HEK293 (cell line): Measurements from ENCODE around the gene NRL.

Source experiments
- BCL11A ChIP-seq: fragments of 450-650 bp; formaldehyde crosslinking; IDR thresholded peaks from 2 replicates; pipeline ENCODE4 v1.5.1; 2016; ENCODE audit warnings: low read depth, missing biosample characterization, missing genetic modification characterization
- HOXD13 ChIP-seq: sonication (generic); formaldehyde crosslinking; IDR thresholded peaks from 2 replicates; pipeline ENCODE4 v1.8.0; 2022; ENCODE audit warnings: missing genetic modification reagents, borderline replicate concordance
- KLF16 ChIP-seq: fragments of 450-650 bp; formaldehyde crosslinking; IDR thresholded peaks from 2 replicates; pipeline ENCODE4 v1.5.1; 2017; ENCODE audit warnings: missing biosample characterization, missing genetic modification characterization
- KLF17 ChIP-seq: fragments of 450-650 bp; formaldehyde crosslinking; IDR thresholded peaks from 2 replicates; pipeline ENCODE4 v1.5.1; 2016; ENCODE audit warnings: missing biosample characterization, missing genetic modification characterization
- OVOL3 ChIP-seq: fragments of 450-650 bp; formaldehyde crosslinking; IDR thresholded peaks from 2 replicates; pipeline ENCODE4 v1.5.1; 2016; ENCODE audit warnings: missing biosample characterization, missing genetic modification characterization
- PRDM10 ChIP-seq: fragments of 450-650 bp; formaldehyde crosslinking; IDR thresholded peaks from 2 replicates; pipeline ENCODE4 v1.5.1; 2016; ENCODE audit warnings: missing biosample characterization, missing genetic modification characterization
- PRDM4 ChIP-seq: fragments of 450-650 bp; formaldehyde crosslinking; IDR thresholded peaks from 2 replicates; pipeline ENCODE4 v1.5.1; 2017; ENCODE audit warnings: missing biosample characterization, missing genetic modification characterization
- RBAK ChIP-seq: fragments of 450-650 bp; formaldehyde crosslinking; IDR thresholded peaks from 2 replicates; pipeline ENCODE4 v1.5.1; 2016; ENCODE audit warnings: missing biosample characterization, missing genetic modification characterization
- REST ChIP-seq: fragments of 450-650 bp; formaldehyde crosslinking; IDR thresholded peaks from 2 replicates; pipeline ENCODE4 v1.5.1; 2016; ENCODE audit warnings: missing biosample characterization, missing genetic modification characterization
- YY2 ChIP-seq: fragments of 450-650 bp; formaldehyde crosslinking; IDR thresholded peaks from 2 replicates; pipeline ENCODE4 v1.5.1; 2016; ENCODE audit warnings: missing biosample characterization, missing genetic modification characterization
- ZBTB17 ChIP-seq: fragments of 450-650 bp; formaldehyde crosslinking; IDR thresholded peaks from 2 replicates; pipeline ENCODE4 v1.5.1; 2016; ENCODE audit warnings: missing biosample characterization, missing genetic modification characterization
- ZBTB44 ChIP-seq: fragments of 450-650 bp; IDR thresholded peaks from 2 replicates; pipeline ENCODE4 v1.5.1; 2018; ENCODE audit warnings: missing biosample characterization, mild to moderate bottlenecking, missing genetic modification characterization
- ZBTB6 ChIP-seq: fragments of 450-650 bp; formaldehyde crosslinking; IDR thresholded peaks from 2 replicates; pipeline ENCODE4 v1.5.1; 2017; ENCODE audit warnings: missing biosample characterization, missing genetic modification characterization
- ZIC2 ChIP-seq: fragments of 450-650 bp; formaldehyde crosslinking; IDR thresholded peaks from 2 replicates; pipeline ENCODE4 v1.5.1; 2016; ENCODE audit warnings: missing biosample characterization, missing genetic modification characterization
- ZNF121 ChIP-seq: fragments of 450-650 bp; formaldehyde crosslinking; IDR thresholded peaks from 2 replicates; pipeline ENCODE4 v1.5.1; 2016; ENCODE audit warnings: missing biosample characterization, missing genetic modification characterization
- ZNF23 ChIP-seq: fragments of 450-650 bp; formaldehyde crosslinking; IDR thresholded peaks from 2 replicates; pipeline ENCODE4 v1.5.1; 2016; ENCODE audit warnings: missing biosample characterization, missing genetic modification characterization, borderline replicate concordance
- ZNF239 ChIP-seq: fragments of 450-650 bp; formaldehyde crosslinking; IDR thresholded peaks from 2 replicates; pipeline ENCODE4 v1.5.1; 2016; ENCODE audit warnings: missing biosample characterization, missing genetic modification characterization
- ZNF398 ChIP-seq: fragments of 450-650 bp; formaldehyde crosslinking; IDR thresholded peaks from 2 replicates; pipeline ENCODE4 v1.5.1; 2017; ENCODE audit warnings: missing biosample characterization, missing genetic modification characterization
- ZNF423 ChIP-seq: fragments of 450-650 bp; formaldehyde crosslinking; IDR thresholded peaks from 2 replicates; pipeline ENCODE4 v1.5.1; 2016; ENCODE audit warnings: missing biosample characterization, missing genetic modification characterization
- ZNF521 ChIP-seq: fragments of 450-650 bp; formaldehyde crosslinking; IDR thresholded peaks from 2 replicates; pipeline ENCODE4 v1.5.1; 2017; ENCODE audit warnings: missing biosample characterization, mild to moderate bottlenecking, missing genetic modification characterization
- ZNF600 ChIP-seq: fragments of 450-650 bp; formaldehyde crosslinking; IDR thresholded peaks from 2 replicates; pipeline ENCODE4 v1.5.1; 2016; ENCODE audit warnings: missing biosample characterization, missing genetic modification characterization
- ZNF629 ChIP-seq: fragments of 450-650 bp; formaldehyde crosslinking; IDR thresholded peaks from 2 replicates; pipeline ENCODE4 v1.5.1; 2017; ENCODE audit warnings: missing biosample characterization, missing genetic modification characterization
- ZNF677 ChIP-seq: fragments of 450-650 bp; IDR thresholded peaks from 2 replicates; pipeline ENCODE4 v1.5.0; 2018; ENCODE audit warnings: missing biosample characterization, mild to moderate bottlenecking, missing genetic modification characterization, moderate library complexity

NRL gene

GRCh38 chr14:24141097-24141880 lies 26.5 kb upstream of the NRL start, which contains the start of gene EMC9 (continued):
- TF ChIP-seq ZNF629 (peak; percentile 18; the same call in 1 of the 2 replicates), ZNF121 (tag by site-specific recombination) (peak; percentile 54; the same call in 1 of the 2 replicates), ZNF600 (tag by site-specific recombination) (peak; percentile 84), ZIC2 (tag by site-specific recombination) (peak; percentile 54; the same call in 1 of the 2 replicates), ZNF398 (tag by site-specific recombination) (no peak), RBAK (tag by site-specific recombination) (no peak), KLF17 (peak; percentile 91), ZNF239 (tag by site-specific recombination) (peak; percentile 71), ZNF677 (tag by site-specific recombination) (no peak), OVOL3 (peak; percentile 53; the same call in 1 of the 2 replicates), ZNF23 (no peak), ZNF521 (no peak), KLF16 (tag by site-specific recombination) (peak; percentile 94), YY2 (tag by site-specific recombination) (peak; percentile 5; the same call in 1 of the 2 replicates), ZBTB44 (no peak; the same call in 1 of the 2 replicates), ZNF423 (tag by site-specific recombination) (0 out of 2 replicates have a peak, but pooled peaks have one; percentile 18), HOXD13 (CRISPR knock-in tag) (no peak), ZBTB17 (tag by site-specific recombination) (peak; percentile 99), ZBTB6 (tag by site-specific recombination) (0 out of 2 replicates have a peak, but pooled peaks have one; percentile 47), REST (tag by site-specific recombination) (no peak), PRDM4 (no peak), PRDM10 (tag by site-specific recombination) (no peak; the same call in none of the 2 replicates), BCL11A (0 out of 2 replicates have a peak, but pooled peaks have one; percentile 13)
